Effector CD8-positive, alpha-beta T cell (primary cell): Measurements from ENCODE around the gene TM2D3.

Experiments
- DNase-seq: peaks from one replicate; lab custom pipeline; 2025; lab: John Stamatoyannopoulos, UW

TM2D3 gene

GRCh38 chr15:101623367-101624304 is 28.5 kb downstream of the TM2D3 start:
- DNase-seq, result no peak

GRCh38 chr15:101621961-101622360 is 30.2 kb downstream of the TM2D3 start:
- DNase-seq, result no peak

GRCh38 chr15:101620671-101621070 is 31.5 kb downstream of the TM2D3 start:
- no peak for DNase-seq

- DNase-seq, result no peak
These were observed 32.6 kb downstream of the TM2D3 start for GRCh38 chr15:101619615-101619865.

- no peak for DNase-seq
These were observed 33.1 kb downstream of the TM2D3 start for GRCh38 chr15:101618851-101619614.

- no peak for DNase-seq
These were observed 34.1 kb downstream of the TM2D3 start for GRCh38 chr15:101618076-101618475.

GRCh38 chr15:101617390-101617965 is 34.7 kb downstream of the TM2D3 start:
- no peak for DNase-seq

GRCh38 chr15:101615986-101616848 is 36.0 kb downstream of the TM2D3 start:
- no peak for DNase-seq

- DNase-seq, result no peak
These were observed 36.7 kb downstream of the TM2D3 start for GRCh38 chr15:101615414-101615985.

GRCh38 chr15:101614761-101615160 is 37.4 kb downstream of the TM2D3 start:
- no peak for DNase-seq

GRCh38 chr15:101614001-101614585 is 38.1 kb downstream of the TM2D3 start:
- no peak for DNase-seq

GRCh38 chr15:101613130-101614000 is 38.8 kb downstream of the TM2D3 start:
- no peak for DNase-seq

GRCh38 chr15:101612676-101613075 is 39.5 kb downstream of the TM2D3 start:
- DNase-seq, result no peak

- no peak for DNase-seq
These were observed 40.4 kb downstream of the TM2D3 start for GRCh38 chr15:101611580-101612299.

- no peak for DNase-seq
These were observed 41.2 kb downstream of the TM2D3 start for GRCh38 chr15:101611007-101611406.

- no peak for DNase-seq
These were observed 41.6 kb downstream of the TM2D3 start for GRCh38 chr15:101610611-101611000.

GRCh38 chr15:101609742-101610610 is 42.2 kb downstream of the TM2D3 start:
- DNase-seq, result no peak

GRCh38 chr15:101608201-101608600 is 44.0 kb downstream of the TM2D3 start:
- no peak for DNase-seq

GRCh38 chr15:101607108-101607507 is 45.1 kb downstream of the TM2D3 start:
- no peak for DNase-seq
